Measurements from ENCODE around the gene SENP5. TPM values are rescaled to one million over a fixed set of nuclear protein-coding genes. Genes with fewer than 3 reads are reported as not detected.
A peak's percentile ranks its signal among the peaks of the same experiment; 100 is the strongest.

The SENP5 gene
- total and polyA plus RNA-seq, 7 donors: 4.2 to 54.6 (median 41.5) TPM

- intact Hi-C loops (cut with DNase I): loop anchor here (1.0 to 2.0 kb wide), 2 partner anchors 28 to 131 kb away; partner anchors contain the start of gene NCBP2
- Histone ChIP-seq H3K4me1 (peaks cover 0 to 16% (median 11%) of the 10 kb centered on the region in 4 donors), H3K27ac (peak overlapping the region; percentile 72 to 83 (median 79)), H3K4me3 (peak overlapping the region; percentile 72 to 88 (median 76)), H3K9me3 (no peaks in the 10 kb centered on the region), H3K27me3 (no peaks in the 10 kb centered on the region), H3K36me3 (no peaks in the 10 kb centered on the region)
- DNase-seq: no peak
- 7 to 9% methylated on average over 100 of the region's 100 CpGs for WGBS, 2 donors
- TF ChIP-seq, protein P1, sequence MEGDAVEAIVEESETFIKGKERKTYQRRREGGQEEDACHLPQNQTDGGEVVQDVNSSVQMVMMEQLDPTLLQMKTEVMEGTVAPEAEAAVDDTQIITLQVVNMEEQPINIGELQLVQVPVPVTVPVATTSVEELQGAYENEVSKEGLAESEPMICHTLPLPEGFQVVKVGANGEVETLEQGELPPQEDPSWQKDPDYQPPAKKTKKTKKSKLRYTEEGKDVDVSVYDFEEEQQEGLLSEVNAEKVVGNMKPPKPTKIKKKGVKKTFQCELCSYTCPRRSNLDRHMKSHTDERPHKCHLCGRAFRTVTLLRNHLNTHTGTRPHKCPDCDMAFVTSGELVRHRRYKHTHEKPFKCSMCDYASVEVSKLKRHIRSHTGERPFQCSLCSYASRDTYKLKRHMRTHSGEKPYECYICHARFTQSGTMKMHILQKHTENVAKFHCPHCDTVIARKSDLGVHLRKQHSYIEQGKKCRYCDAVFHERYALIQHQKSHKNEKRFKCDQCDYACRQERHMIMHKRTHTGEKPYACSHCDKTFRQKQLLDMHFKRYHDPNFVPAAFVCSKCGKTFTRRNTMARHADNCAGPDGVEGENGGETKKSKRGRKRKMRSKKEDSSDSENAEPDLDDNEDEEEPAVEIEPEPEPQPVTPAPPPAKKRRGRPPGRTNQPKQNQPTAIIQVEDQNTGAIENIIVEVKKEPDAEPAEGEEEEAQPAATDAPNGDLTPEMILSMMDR (IDR thresholded peaks at IDR 0.05): peak in 3 of 4 experiments; percentile 15 to 95 (median 20)
- TF ChIP-seq EP300 (IDR thresholded peaks at IDR 0.05): no peak
Observed at GRCh38 chr3:196969660-196970546, 102.2 kb downstream of the SENP5 start.

DNA sequence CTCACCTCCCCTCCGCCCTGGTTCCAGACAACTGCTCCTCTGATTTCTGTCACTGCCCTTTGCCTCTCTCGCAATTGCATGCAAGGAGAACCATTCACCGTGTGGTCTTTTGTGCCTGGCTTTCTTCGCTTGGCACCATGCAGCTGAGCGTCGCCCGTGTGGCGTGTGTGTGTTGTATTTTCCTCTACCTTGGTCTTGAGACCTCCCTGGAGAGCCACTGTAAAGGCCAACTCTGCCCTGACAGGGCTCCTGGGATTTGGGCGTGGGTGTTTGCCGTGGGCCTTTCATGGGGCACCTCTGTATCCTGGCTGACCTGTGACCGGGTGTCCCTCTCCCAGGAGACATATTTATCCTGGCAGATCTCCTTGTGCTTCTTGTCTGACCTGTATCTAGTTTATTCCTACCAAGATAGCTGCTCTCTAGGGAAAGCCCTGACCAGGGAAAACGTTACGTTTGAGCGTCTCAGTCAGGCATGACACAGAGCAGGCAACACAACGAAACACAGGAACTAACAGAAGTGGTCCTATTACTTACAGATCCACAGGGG is 102.9 kb downstream of the SENP5 start:
- no peaks in the 10 kb centered on the region for H3K9me3 ChIP-seq
- WGBS, 2 donors: 70 to 86% methylated on average over 15 of the region's 15 CpGs
- intact Hi-C loops (cut with DNase I): loop anchor here (1.0 kb wide), 1 partner anchor 28 kb away; the partner anchor contains the start of gene NCBP2
- H3K27me3 ChIP-seq: no peaks in the 10 kb centered on the region
- H3K27ac ChIP-seq: no peak overlapping the region
- TF ChIP-seq, protein P1 (IDR thresholded peaks at IDR 0.05): no peak
- TF ChIP-seq EP300 (IDR thresholded peaks at IDR 0.05) (no peak), POLR2AphosphoS5 (IDR thresholded peaks at IDR 0.05) (no peak), POLR2A (IDR thresholded peaks at IDR 0.05) (no peak)
- H3K36me3 ChIP-seq: no peaks in the 10 kb centered on the region
- H3K4me1 ChIP-seq: peaks cover 0 to 16% (median 11%) of the 10 kb centered on the region in 4 donors
- no peak overlapping the region for H3K4me3 ChIP-seq
- no peak for DNase-seq

DNA sequence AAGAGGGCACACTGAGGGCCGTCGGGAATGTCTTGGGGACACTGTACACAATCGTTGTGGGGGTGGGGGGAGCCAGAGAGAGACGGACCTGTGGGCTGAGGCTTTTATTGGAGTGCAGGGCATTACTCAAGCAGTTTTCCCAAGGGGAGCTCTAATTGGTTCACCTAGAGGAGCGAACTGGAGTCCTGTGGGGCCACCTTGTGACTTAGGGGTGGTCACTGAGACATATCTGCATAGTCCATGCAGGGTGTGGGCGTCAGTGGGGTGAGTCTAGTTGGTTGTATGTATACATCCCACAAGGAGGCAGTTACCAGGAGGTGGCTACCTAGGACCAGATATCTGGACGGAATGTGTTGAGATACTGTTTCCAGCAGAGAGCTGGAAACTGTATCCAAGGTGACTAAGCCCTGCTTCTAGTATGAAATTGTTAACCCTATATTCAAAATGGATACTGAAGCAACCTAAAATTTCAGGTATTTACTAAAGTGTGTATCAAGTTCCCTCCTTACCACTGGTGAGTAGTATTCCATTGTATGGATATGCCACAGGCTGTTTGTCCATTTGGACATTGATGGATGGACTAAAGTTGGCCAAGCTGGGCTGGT is 103.5 kb downstream of the SENP5 start:
- no peaks in the 10 kb centered on the region for H3K36me3 ChIP-seq
- 80 to 83% methylated on average over 7 of the region's 7 CpGs for WGBS, 2 donors
- DNase-seq: no peak
- no peaks in the 10 kb centered on the region for H3K9me3 ChIP-seq
- H3K4me3 ChIP-seq: no peak overlapping the region
- H3K27ac ChIP-seq: no peak overlapping the region
- intact Hi-C loops (cut with DNase I): no loop called here
- peaks cover 0 to 16% (median 11%) of the 10 kb centered on the region in 4 donors for H3K4me1 ChIP-seq
- TF ChIP-seq POLR2A (IDR thresholded peaks at IDR 0.05) (no peak), POLR2AphosphoS5 (IDR thresholded peaks at IDR 0.05) (no peak), EP300 (IDR thresholded peaks at IDR 0.05) (no peak)
- TF ChIP-seq, protein P1 (IDR thresholded peaks at IDR 0.05): no peak
- no peaks in the 10 kb centered on the region for H3K27me3 ChIP-seq

GRCh38 chr3:196974661-196975060 is 106.9 kb downstream of the SENP5 start:
- TF ChIP-seq POLR2AphosphoS5 (IDR thresholded peaks at IDR 0.05) (no peak), POLR2A (IDR thresholded peaks at IDR 0.05) (no peak), EP300 (IDR thresholded peaks at IDR 0.05) (no peak)
- TF ChIP-seq, protein P1 (IDR thresholded peaks at IDR 0.05): no peak
- H3K4me1 ChIP-seq: peaks cover 0 to 8% (median 2%) of the 10 kb centered on the region in 4 donors
- intact Hi-C loops (cut with DNase I): no loop called here
- no peaks in the 10 kb centered on the region for H3K36me3 ChIP-seq
- no peak overlapping the region for H3K4me3 ChIP-seq
- H3K27me3 ChIP-seq: no peaks in the 10 kb centered on the region
- 87 to 93% methylated on average over 5 of the region's 5 CpGs for WGBS, 2 donors
- H3K27ac ChIP-seq: no peak overlapping the region
- H3K9me3 ChIP-seq: no peaks in the 10 kb centered on the region
- no peak for DNase-seq
